Measurements from ENCODE around the gene ELF2.

DNA sequence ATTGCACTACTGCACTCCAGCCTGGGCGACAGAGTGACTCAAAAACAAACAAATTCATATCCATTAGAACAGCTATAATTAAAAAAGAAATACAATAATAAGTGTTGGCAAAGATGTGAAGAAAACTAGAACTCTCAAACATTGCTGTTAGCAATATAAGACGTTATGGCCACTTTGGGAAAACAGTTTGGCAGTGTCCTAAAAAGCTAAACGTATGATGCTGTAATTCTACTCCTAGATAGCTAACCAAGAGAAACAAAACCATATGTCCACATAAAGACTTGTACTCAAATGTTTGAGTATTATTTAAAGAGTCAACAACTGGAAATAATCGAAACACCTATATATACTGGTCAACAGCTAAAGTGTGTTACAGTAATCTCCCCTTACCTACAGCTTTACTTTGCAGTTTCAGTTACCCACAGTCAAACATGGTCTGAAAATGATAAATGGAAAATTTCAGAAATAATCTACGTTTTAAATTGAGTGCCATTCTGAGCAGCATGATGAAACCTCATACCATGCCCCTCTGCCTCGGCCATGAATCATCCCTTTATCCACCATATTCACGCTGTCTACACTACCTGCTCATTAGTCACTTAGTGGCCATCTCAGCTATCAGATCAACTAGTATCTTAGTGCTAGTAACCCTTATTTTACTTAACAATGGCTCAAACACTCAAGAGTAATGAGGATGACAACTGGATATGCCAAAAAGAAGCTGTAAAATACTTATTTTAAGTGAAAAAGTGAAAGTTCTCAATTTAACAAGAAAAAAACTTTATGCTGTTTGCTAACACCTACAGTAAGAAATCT lies 4.9 kb downstream of the ELF2 start:
- TF ChIP-seq EGR1 (IDR thresholded peaks at IDR 0.05; ENCODE audit: borderline replicate concordance, low read depth, low read length), result no peak
- no peak for TF ChIP-seq EP300 (IDR thresholded peaks at IDR 0.05; ENCODE audit: borderline replicate concordance in 1 of 2, low read depth in 2 of 2, low read length in 2 of 2)
- no peak for TF ChIP-seq GABPA (IDR thresholded peaks at IDR 0.05; ENCODE audit: borderline replicate concordance, insufficient read depth, low read length)
- TF ChIP-seq, protein P1, sequence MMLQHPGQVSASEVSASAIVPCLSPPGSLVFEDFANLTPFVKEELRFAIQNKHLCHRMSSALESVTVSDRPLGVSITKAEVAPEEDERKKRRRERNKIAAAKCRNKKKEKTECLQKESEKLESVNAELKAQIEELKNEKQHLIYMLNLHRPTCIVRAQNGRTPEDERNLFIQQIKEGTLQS (IDR thresholded peaks at IDR 0.05; ENCODE audit: insufficient read depth, low read depth, low read length), result no peak
- no peak for TF ChIP-seq JUND (IDR thresholded peaks at IDR 0.05; ENCODE audit: low read length)
- no peak for TF ChIP-seq POLR2A (IDR thresholded peaks at IDR 0.05; ENCODE audit: control extremely low read depth in 1 of 2, low read depth in 2 of 2, low read length in 2 of 2)
- no peak for TF ChIP-seq SP1 (IDR thresholded peaks at IDR 0.05; ENCODE audit: low read depth, low read length)
- TF ChIP-seq, protein P2, sequence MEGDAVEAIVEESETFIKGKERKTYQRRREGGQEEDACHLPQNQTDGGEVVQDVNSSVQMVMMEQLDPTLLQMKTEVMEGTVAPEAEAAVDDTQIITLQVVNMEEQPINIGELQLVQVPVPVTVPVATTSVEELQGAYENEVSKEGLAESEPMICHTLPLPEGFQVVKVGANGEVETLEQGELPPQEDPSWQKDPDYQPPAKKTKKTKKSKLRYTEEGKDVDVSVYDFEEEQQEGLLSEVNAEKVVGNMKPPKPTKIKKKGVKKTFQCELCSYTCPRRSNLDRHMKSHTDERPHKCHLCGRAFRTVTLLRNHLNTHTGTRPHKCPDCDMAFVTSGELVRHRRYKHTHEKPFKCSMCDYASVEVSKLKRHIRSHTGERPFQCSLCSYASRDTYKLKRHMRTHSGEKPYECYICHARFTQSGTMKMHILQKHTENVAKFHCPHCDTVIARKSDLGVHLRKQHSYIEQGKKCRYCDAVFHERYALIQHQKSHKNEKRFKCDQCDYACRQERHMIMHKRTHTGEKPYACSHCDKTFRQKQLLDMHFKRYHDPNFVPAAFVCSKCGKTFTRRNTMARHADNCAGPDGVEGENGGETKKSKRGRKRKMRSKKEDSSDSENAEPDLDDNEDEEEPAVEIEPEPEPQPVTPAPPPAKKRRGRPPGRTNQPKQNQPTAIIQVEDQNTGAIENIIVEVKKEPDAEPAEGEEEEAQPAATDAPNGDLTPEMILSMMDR (IDR thresholded peaks at IDR 0.05; ENCODE audit: control extremely low read depth in 1 of 3, insufficient read depth in 1 of 3, low read depth in 1 of 3, low read length in 3 of 3), result no peak
- no peak for TF ChIP-seq RXRA (IDR thresholded peaks at IDR 0.05; ENCODE audit: insufficient read depth, low read depth, low read length)
- no peak for TF ChIP-seq CREB1 (IDR thresholded peaks at IDR 0.05)
